ENCODE results near the gene DFFA.

DNA sequence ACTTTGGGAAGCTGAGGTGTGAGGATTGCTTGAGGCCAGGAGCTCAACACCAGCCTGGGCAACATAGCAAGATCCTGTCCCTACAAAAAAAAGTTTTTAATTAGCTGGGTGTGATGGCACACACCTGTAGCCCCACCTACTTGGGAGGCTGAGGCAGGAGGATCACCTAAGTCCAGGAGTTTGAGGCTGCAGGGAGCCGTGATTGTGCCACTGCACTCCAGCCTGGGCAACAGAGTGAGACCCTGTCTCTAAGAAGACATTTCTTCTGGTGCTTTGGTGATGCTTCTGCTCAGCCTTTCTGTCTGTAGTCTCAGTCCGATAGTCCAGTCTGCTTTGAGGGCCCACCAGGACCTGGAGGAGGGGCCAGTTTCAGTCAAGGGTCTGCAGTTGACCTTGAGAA is 65.1 kb downstream of the DFFA start:
- TF ChIP-seq CTCF (IDR thresholded peaks at IDR 0.05; ENCODE audit: low read depth, low read length) (no peak), POLR2A (IDR thresholded peaks at IDR 0.05; ENCODE audit: extremely low read depth, insufficient read length) (no peak), MYC (IDR thresholded peaks at IDR 0.05; ENCODE audit: low read depth, low read length) (no peak)
- TF ChIP-seq, protein P1, sequence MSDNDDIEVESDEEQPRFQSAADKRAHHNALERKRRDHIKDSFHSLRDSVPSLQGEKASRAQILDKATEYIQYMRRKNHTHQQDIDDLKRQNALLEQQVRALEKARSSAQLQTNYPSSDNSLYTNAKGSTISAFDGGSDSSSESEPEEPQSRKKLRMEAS (IDR thresholded peaks at IDR 0.05; ENCODE audit: low read depth, low read length), result no peak
